C4-2B (cell line): ENCODE data around the gene PPP6R3.
"Not testable (repeated sequence)": the region's sequence is repeated elsewhere in the genome, so short reads cannot be mapped to it uniquely, and the experiment has no call there.

ENCODE experiments used
- H3K27ac ChIP-seq: fragments of 450-650 bp; 2 replicates; pipeline ENCODE4 v1.5.1; 2017
- ZFX ChIP-seq: fragments of 450-650 bp; IDR thresholded peaks from 2 replicates; pipeline ENCODE4 v1.6.1; 2017
- TF ChIP-seq, protein P1 (sequence below): fragments of 450-650 bp; conservative IDR thresholded peaks from 2 replicates; pipeline ENCODE4 v1.5.1; 2017; ENCODE audit warnings: mild to moderate bottlenecking

The PPP6R3 gene

GRCh38 chr11:68429661-68430060 is 30.9 kb upstream of the PPP6R3 start:
- H3K27ac ChIP-seq: no peak overlapping the region
- TF ChIP-seq, protein P1, sequence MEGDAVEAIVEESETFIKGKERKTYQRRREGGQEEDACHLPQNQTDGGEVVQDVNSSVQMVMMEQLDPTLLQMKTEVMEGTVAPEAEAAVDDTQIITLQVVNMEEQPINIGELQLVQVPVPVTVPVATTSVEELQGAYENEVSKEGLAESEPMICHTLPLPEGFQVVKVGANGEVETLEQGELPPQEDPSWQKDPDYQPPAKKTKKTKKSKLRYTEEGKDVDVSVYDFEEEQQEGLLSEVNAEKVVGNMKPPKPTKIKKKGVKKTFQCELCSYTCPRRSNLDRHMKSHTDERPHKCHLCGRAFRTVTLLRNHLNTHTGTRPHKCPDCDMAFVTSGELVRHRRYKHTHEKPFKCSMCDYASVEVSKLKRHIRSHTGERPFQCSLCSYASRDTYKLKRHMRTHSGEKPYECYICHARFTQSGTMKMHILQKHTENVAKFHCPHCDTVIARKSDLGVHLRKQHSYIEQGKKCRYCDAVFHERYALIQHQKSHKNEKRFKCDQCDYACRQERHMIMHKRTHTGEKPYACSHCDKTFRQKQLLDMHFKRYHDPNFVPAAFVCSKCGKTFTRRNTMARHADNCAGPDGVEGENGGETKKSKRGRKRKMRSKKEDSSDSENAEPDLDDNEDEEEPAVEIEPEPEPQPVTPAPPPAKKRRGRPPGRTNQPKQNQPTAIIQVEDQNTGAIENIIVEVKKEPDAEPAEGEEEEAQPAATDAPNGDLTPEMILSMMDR: no peak
- no peak for TF ChIP-seq ZFX

DNA sequence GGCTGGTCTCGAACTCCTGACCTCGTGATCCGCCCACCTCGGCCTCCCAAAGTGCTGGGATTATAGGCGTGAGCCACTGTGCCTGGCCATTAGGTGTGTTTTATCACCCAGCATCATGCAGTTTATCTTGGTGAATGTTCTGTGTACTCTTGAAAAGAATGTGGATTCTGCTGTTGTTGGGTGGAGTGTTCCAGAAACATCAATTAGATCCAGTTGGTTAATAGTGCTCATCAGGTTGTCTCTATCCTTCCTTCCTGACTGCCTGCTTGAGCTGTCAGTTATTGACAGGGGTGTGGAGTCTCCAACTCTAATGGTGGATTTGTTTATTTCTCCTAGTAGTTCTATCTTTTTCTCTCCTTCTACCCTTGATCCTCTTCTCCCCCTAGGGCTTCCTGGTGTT is 30.2 kb upstream of the PPP6R3 start:
- no peak overlapping the region for H3K27ac ChIP-seq
- no peak for TF ChIP-seq ZFX
- TF ChIP-seq, protein P1: no peak

DNA sequence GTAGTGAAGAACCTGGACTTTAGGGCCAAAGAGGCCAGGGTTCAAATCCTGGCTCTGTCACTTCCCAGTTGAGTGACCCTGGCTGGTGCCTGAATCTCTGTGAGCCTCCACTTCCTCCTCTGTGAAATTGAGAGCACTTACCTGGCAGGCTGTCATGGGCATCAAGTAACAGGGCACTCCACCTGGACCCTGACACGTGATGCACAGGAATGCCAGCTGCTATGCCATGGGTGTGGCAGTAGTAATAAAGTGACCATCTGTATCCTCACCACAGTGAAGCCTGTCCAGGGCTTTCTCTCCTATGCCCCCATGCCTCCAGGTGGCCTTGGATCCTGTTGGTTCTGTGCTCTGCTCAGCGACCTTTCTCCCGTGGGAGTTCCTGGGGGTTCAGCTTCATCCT is 29.8 kb upstream of the PPP6R3 start:
- no peak overlapping the region for H3K27ac ChIP-seq
- TF ChIP-seq, protein P1: no peak
- TF ChIP-seq ZFX: no peak

- no peak for TF ChIP-seq ZFX
- TF ChIP-seq, protein P1: no peak
- no peak overlapping the region for H3K27ac ChIP-seq
Measured at GRCh38 chr11:68431984-68432645, 28.4 kb upstream of the PPP6R3 start.

DNA sequence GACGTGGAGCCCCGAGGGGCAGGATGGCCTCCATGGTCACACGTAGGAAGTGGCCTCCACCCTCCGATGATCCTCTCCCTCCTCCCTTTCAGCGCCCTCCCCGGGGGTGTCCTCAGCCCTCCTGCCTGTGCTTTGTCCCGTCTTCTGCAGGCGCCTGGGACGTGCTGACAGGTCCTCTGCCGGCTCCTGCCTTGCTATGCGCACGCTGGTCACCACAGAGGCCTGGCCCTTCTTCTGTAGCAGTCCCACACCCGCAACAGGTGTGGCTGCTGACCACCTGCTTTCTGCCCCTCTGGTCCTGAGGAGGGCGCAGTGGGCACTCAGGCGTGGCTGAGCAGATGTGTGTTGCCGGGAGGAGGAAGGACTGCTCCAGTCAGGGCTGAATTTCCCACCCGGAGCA is 27.7 kb upstream of the PPP6R3 start:
- no peak overlapping the region for H3K27ac ChIP-seq
- TF ChIP-seq, protein P1: no peak
- no peak for TF ChIP-seq ZFX

DNA sequence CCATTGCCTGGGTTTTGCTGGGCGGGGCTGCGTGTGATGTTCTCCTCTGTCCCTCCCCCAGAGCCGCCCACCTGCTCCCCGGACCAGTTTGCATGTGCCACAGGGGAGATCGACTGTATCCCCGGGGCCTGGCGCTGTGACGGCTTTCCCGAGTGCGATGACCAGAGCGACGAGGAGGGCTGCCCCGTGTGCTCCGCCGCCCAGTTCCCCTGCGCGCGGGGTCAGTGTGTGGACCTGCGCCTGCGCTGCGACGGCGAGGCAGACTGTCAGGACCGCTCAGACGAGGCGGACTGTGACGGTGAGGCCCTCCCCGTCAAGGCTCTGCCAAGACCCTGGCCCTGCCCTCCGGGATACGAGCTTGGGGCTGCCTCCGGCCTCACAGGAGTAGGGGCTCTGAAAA is 27.0 kb upstream of the PPP6R3 start:
- H3K27ac ChIP-seq: no peak overlapping the region
- TF ChIP-seq, protein P1: no peak

GRCh38 chr11:68434159-68434558 is 26.4 kb upstream of the PPP6R3 start:
- H3K27ac ChIP-seq: not testable (repeated sequence)

GRCh38 chr11:68436162-68436888 is 24.2 kb upstream of the PPP6R3 start:
- H3K27ac ChIP-seq: no peak overlapping the region

More at GRCh38 chr11:68436162-68436888, 24.2 kb upstream of the PPP6R3 start:
- TF ChIP-seq ZFX: no peak
- TF ChIP-seq, protein P1: no peak
